Measurements from ENCODE around the gene MMP25.

GRCh38 chr16:3030222-3031212 lies 15.8 kb upstream of the MMP25 start:
- TF ChIP-seq CTCF (conservative IDR thresholded peaks at IDR 0.05; ENCODE audit: low read depth, low read length) (no peak), EZH2 (IDR thresholded peaks at IDR 0.05; ENCODE audit: borderline replicate concordance, low read depth, low read length, poor library complexity, severe bottlenecking) (no peak)

Data from A673 (cell line).